Tibial artery (tissue), 4 donors: ENCODE measurements around the gene GANC.

Experiments used
- DNase-seq, 2 donors: peaks; one replicate each; pipeline ENCODE4 v3.0.0-alpha.2; 2019
- H3K27ac ChIP-seq, 2 donors: fragments of 200-600 bp; sonication (generic) in 1 of 2; 1 replicate in 1 of 2; 2 replicates in 1 of 2; pipeline ENCODE4 v1.5.1; 2018 to 2019; ENCODE audit warnings: mild to moderate bottlenecking in 1 of 2
- H3K27me3 ChIP-seq, 2 donors: fragments of 200-600 bp; sonication (generic) in 1 of 2; one replicate each; pipeline versions ENCODE4 v1.5.1 to v1.6.0; 2016 to 2019
- H3K36me3 ChIP-seq, 3 donors: fragments of 200-600 bp; sonication (generic) in 2 of 3; one replicate each; pipeline ENCODE4 v1.5.1; 2016 to 2019; ENCODE audit warnings: mild to moderate bottlenecking in 2 of 3
- H3K4me1 ChIP-seq, 4 donors: fragments of 200-600 bp; sonication (generic) in 2 of 4; 1 replicate in 3 of 4; 2 replicates in 1 of 4; pipeline ENCODE4 v1.5.1; 2016 to 2019
- H3K4me3 ChIP-seq, 2 donors: fragments of 200-600 bp; sonication (generic) in 1 of 2; 1 replicate in 1 of 2; 2 replicates in 1 of 2; pipeline ENCODE4 v1.5.1; 2018 to 2019; ENCODE audit warnings: mild to moderate bottlenecking in 2 of 2
- H3K9me3 ChIP-seq, 3 donors: fragments of 200-600 bp; sonication (generic) in 1 of 3; one replicate each; pipeline ENCODE4 v1.5.1; 2016 to 2019
- CTCF ChIP-seq, 2 experiments: fragments of 200-600 bp in 1 of 2; fragments of 450-650 bp in 1 of 2; IDR thresholded peaks; one replicate each; pipeline ENCODE4 v1.5.1; 2017 to 2019; ENCODE audit warnings: antibody characterized with exemption in 2 of 2, mild to moderate bottlenecking in 1 of 2, moderate library complexity in 1 of 2
- intact Hi-C: fragments of 100-400 bp; cut with DNase I; formaldehyde crosslinking; loops from one replicate; pipeline ENCODE4 v1.15.0; 2023; ENCODE audit warnings: low total_unique reads

Gene GANC

DNA sequence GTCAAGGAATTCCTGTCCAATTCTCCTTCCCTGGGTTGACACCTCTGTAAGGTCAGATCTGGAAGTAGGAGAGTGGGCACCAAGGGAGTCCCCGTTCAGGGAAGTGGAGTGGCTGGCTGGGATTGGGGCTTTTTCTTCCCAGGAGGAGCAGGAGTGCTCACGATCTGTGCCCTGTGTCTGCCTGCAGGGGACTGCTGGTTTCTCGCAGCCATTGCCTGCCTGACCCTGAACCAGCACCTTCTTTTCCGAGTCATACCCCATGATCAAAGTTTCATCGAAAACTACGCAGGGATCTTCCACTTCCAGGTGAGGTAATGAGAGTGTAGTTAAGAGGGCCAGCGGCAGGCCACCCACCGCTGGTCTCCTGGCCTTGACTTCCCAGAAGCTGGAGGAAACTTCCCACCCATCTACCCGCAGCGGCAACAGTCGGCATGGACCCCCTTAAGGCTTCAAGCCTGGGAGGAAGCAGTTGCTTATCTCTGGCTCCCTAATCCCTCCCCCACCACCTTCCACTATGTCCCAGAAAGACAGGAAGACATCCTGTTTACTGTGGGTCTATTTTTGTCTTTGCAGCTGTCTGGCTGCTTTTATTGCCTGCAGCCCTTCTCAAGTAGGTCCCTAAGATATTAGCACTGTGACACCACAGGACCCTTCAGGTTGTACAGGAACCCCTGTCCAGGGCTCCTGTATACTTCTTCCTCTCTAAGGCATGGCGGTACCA, 113.1 kb downstream of the GANC start:
- intact Hi-C loops, result no loop called here
- Histone ChIP-seq H3K27ac (no peak overlapping the region), H3K4me3 (no peak overlapping the region), H3K36me3 (peaks cover 0 to 36% (median 5%) of the 10 kb centered on the region in 3 donors), H3K4me1 (no peaks in the 10 kb centered on the region), H3K9me3 (no peaks in the 10 kb centered on the region), H3K27me3 (no peaks in the 10 kb centered on the region)
- TF ChIP-seq CTCF (IDR thresholded peaks at IDR 0.05), result no peak
- no peak for DNase-seq

GRCh38 chr15:42387603-42388002, 114.6 kb downstream of the GANC start:
- H3K36me3 ChIP-seq, result peaks cover 0 to 36% (median 5%) of the 10 kb centered on the region in 3 donors
- no peaks in the 10 kb centered on the region for H3K27me3 ChIP-seq
- intact Hi-C loops, result no loop called here
- no peak overlapping the region for H3K4me3 ChIP-seq
- no peak overlapping the region for H3K27ac ChIP-seq
- H3K4me1 ChIP-seq, result no peaks in the 10 kb centered on the region
- TF ChIP-seq CTCF (IDR thresholded peaks at IDR 0.05), result no peak
- H3K9me3 ChIP-seq, result no peaks in the 10 kb centered on the region
- DNase-seq, result no peak

- Histone ChIP-seq H3K9me3 (no peaks in the 10 kb centered on the region), H3K4me1 (no peaks in the 10 kb centered on the region), H3K27me3 (no peaks in the 10 kb centered on the region), H3K27ac (no peak overlapping the region), H3K36me3 (peaks cover 0 to 5% (median 0%) of the 10 kb centered on the region in 3 donors), H3K4me3 (no peak overlapping the region)
- TF ChIP-seq CTCF (IDR thresholded peaks at IDR 0.05), result no peak
- intact Hi-C loops, result no loop called here
- DNase-seq, result no peak
Observed at GRCh38 chr15:42392309-42393024, 119.5 kb downstream of the GANC start.

DNA sequence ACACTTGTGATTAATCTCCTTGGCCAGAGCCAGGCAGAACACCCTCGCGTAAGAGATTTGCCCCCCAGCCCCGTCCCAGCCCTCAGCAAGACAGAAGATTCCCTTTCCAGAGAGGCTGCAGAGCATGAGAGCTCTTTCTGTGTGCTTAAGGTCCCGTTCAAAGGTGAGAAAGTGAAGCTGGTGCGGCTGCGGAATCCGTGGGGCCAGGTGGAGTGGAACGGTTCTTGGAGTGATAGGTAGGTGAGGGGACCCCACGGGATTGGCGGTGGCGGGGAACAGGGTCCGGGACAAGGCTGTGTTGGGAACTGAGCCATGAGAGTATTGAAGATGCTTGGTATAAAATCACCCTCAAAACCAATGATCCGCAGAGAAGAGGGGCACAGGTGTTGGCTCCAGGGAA, 121.1 kb downstream of the GANC start:
- DNase-seq, result no peak
- H3K4me3 ChIP-seq, result no peak overlapping the region
- no peak overlapping the region for H3K27ac ChIP-seq
- no peaks in the 10 kb centered on the region for H3K27me3 ChIP-seq
- intact Hi-C loops, result no loop called here
- no peak for TF ChIP-seq CTCF (IDR thresholded peaks at IDR 0.05)
- H3K9me3 ChIP-seq, result no peaks in the 10 kb centered on the region
- peaks cover 0 to 3% (median under 1%) of the 10 kb centered on the region in 3 donors for H3K36me3 ChIP-seq
- no peaks in the 10 kb centered on the region for H3K4me1 ChIP-seq

GRCh38 chr15:42395838-42396237, 122.8 kb downstream of the GANC start:
- no peak for TF ChIP-seq CTCF (IDR thresholded peaks at IDR 0.05)
- Histone ChIP-seq H3K4me1 (no peaks in the 10 kb centered on the region), H3K9me3 (no peaks in the 10 kb centered on the region), H3K27ac (no peak overlapping the region), H3K27me3 (no peaks in the 10 kb centered on the region), H3K36me3 (peaks cover 3 to 18% (median 4%) of the 10 kb centered on the region in 3 donors), H3K4me3 (no peak overlapping the region)
- intact Hi-C loops, result no loop called here
- no peak for DNase-seq
